Measurements from ENCODE around the gene RNPEPL1.
"Not testable (repeated sequence)": the region's sequence is repeated elsewhere in the genome, so short reads cannot be mapped to it uniquely, and the experiment has no call there.

The RNPEPL1 gene, protein sequence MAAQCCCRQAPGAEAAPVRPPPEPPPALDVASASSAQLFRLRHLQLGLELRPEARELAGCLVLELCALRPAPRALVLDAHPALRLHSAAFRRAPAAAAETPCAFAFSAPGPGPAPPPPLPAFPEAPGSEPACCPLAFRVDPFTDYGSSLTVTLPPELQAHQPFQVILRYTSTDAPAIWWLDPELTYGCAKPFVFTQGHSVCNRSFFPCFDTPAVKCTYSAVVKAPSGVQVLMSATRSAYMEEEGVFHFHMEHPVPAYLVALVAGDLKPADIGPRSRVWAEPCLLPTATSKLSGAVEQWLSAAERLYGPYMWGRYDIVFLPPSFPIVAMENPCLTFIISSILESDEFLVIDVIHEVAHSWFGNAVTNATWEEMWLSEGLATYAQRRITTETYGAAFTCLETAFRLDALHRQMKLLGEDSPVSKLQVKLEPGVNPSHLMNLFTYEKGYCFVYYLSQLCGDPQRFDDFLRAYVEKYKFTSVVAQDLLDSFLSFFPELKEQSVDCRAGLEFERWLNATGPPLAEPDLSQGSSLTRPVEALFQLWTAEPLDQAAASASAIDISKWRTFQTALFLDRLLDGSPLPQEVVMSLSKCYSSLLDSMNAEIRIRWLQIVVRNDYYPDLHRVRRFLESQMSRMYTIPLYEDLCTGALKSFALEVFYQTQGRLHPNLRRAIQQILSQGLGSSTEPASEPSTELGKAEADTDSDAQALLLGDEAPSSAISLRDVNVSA

DNA sequence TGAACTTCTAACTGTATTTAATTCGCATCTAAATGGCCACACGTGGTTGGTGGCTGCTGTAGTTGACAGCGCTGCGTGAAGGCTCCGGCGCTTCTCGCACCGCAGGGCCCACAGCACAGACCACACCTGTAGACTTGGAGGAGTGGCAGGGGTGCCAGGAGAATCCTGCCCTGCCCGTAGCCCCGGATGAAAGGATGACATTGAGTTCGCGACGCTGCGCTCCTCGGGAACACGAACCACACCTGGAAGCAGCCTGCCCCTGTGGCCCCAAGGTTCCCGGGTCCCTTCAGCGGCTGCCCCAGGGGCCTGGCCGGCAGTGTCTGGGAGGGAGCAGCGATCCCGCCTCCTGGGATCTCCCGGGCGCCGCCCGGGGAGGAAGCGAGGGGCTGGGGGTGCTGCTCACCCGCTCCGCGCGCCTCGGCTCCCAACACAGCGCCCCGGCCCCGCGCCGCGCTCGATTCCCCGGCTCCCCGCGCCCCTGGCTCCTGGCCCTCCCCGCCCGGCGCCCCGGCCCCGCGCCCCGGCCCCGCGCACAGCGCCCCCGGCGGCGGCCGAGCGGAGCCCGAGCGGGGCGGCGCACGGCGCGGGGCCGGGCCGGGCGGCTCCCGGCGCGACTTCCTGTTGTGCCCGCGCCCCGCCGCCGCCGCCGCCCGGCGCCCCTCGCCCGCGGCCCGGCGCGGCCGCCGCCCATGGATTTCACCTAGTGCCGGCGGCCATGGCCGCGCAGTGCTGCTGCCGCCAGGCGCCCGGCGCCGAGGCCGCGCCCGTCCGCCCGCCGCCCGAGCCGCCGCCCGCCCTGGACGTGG is at the start of gene RNPEPL1:
RNPEPL1 (plus strand) TSS at position 613 of the 806 bp plus-strand sequence; CDS start at position 716, 103 bp downstream.
- DNase-seq (ENCODE audit: low spot score), result peak; percentile 50

DNA sequence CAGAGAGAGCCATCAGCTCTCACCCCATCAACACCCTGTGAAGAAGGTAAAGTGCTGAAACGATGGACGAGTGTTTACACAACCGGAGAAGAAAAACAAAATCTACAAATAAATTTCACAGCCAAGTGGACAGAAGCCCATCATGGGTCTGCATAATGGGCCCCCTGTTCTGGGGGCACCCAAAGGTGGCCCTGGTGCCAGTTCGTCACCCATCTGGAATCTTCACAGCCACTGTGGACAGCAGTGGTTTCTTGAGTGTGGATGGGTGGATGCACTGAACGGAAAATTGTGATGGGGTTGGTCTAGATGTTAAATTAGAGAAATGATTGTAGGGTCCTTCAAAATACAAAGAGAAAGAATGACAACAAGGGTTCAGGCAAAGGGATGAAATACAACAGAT is 49.3 kb upstream of the RNPEPL1 start:
- no peak for DNase-seq (ENCODE audit: low spot score)

DNA sequence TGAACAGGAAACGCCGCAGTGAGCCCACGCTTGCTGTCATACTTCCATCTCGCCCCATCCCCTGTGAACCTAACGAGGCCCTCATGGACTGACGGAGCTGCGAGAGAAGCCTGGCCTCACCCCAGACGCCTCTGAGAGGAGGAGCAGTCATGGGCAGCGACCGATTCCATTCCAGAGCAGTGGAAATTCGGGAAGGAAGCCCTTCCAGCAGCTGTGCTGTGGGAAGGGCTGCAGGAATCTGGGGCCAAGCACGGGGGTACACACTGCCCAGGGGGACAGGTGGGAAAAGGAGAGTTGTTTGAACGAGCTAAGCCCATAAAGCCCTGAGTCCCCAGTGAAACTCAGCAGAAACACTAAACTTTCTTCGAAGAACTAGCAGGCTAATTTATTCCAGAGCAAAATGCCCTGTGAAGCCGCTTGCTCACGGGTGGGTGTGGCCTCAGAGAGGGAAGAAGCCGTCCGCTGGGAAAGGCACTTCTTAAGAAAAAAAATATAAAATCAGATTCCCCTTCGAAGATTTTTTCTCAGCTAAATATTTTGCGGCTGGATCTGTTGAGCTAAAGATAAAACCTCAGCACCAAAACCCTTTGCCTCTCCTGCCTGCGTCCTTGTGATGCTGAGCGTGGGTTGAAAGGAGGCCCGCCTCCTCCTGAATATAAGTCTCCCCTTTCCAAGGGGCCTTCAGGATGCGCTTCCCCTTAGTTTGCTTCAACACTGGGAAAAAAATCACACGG is 48.7 kb upstream of the RNPEPL1 start:
- no peak for DNase-seq (ENCODE audit: low spot score)

DNA sequence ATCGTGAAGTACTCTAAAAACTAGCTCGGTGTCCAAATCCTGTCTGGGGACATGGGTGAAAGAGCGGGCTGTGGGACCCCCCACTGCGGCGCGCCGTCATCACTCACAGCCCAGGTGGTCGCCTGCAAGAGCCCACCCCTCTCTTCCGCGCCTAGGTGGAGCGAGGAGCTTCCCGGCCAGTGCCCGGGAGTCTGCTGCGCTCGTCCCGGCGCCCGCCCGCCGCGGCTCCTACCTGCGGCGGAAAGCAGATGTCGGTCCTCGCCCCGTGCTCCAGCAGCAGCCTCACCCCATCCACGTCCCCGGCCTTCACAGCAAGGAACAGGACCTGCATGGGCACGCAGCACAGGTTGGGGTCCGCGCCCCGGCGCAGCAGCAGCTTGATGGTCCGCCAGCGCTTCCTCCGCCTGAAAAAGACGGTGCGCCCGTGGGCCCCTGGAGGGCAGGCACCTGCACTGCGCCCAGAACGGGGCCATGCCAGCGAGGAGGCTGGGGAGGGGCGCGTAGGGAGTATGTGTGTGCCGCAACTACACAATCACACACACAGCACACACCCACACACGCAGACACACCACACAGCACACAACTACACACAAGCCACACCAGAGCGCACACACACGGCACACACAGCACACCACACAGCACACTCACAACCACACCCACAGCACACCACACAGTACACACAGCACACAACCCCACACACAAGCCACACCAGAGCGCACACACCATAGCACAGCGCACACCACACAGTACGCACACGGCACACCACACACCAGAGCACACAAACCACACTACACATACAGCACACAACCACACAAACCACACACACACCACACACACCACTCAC is 47.9 kb upstream of the RNPEPL1 start:
- no peak for DNase-seq (ENCODE audit: low spot score)

DNA sequence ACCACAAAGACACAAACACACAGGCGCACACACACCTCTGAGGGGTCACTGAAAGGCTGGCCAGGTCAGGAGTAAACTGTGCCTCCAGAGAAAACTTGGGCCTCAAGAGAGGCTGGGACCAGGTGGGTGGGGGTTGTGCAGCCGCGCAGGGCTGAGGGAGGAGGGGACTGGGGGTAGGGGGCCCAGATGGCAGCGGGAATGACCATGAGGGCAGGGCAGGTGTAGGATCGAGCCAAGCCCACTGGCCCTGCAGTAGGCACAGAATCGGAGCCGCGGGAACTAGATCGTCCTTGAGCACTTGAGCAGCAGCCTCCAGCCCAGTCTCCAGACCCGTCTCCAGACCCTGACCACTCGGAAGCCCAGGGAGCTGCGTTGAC is 47.3 kb upstream of the RNPEPL1 start:
- no peak for DNase-seq (ENCODE audit: low spot score)

DNA sequence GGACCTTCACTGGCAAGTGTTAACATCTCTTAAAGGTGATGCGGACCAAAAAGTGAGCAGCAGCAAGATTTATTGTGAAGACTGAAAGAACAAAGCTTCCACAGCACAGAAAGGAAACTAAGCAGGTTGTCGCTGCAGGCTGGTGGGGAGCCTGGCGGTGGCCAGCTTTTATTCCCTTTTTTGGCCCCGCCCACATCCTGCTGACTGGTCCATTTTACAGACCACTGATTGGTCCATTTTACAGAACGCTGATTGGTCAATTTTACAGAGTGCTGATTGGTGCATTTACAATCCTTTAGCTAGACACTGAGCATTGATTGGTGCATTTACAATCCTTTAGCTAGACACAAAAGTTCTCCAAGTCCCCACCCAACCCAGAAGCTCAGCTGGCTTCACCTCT is 46.4 kb upstream of the RNPEPL1 start:
- DNase-seq (ENCODE audit: low spot score), result not testable (repeated sequence)

DNA sequence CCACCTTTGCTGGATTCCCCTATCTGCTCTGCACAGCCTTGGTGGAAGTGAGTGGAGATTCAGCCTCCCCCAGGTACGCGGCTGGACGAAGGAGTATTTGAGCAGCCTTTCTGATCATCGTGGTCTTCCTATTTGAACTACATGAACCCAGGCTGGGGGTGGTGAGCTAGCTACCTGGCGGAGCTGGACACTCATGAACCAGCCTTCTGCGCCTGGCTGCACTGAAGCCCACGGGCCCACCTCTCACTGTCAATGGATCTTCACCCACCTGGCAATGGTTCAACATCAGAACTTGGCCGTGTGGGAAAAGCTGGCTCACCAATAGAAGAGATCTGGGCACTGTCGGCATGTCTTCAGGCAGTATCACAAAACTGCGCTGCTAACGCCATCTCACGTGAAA is 45.9 kb upstream of the RNPEPL1 start:
- DNase-seq (ENCODE audit: low spot score), result no peak

DNA sequence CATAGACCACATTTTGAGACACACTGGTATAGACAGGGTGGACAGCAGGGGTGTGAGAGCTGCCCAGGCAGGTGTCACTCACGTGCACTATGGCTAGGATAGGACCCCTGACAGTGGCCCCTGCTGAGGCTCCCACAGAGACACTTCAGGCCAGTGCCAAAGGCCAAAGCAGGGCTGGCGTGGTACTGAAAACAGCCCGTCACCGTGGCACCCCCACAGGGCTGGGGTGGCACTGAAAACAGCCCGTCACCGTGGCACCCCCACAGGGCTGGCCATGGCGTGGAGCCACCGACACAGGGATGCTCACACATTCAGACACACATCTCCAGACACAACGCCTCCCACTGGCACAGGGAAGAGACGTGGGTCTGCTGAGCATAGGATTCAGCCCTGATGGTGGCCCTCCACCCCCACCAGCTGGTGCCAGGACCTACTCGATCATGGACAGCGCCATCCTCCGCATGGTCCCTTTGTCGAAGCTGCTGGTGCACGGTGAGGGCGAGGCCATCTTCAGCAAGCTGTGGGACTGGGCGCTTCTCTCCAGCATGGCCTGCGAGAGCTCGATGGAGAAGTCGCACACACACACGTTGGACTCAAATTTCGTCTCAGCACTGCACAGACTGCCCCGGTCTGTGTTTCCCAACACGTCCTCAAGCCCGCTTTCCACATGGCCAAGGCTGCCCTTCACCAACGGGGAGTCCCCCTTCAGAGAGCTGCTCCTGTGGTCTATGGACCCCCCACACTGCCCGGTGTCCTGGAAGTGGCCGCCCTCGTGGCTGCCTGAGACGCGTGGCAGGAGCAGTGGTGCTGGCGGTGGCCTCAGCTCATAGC is 44.6 kb upstream of the RNPEPL1 start:
- no peak for DNase-seq (ENCODE audit: low spot score)

DNA sequence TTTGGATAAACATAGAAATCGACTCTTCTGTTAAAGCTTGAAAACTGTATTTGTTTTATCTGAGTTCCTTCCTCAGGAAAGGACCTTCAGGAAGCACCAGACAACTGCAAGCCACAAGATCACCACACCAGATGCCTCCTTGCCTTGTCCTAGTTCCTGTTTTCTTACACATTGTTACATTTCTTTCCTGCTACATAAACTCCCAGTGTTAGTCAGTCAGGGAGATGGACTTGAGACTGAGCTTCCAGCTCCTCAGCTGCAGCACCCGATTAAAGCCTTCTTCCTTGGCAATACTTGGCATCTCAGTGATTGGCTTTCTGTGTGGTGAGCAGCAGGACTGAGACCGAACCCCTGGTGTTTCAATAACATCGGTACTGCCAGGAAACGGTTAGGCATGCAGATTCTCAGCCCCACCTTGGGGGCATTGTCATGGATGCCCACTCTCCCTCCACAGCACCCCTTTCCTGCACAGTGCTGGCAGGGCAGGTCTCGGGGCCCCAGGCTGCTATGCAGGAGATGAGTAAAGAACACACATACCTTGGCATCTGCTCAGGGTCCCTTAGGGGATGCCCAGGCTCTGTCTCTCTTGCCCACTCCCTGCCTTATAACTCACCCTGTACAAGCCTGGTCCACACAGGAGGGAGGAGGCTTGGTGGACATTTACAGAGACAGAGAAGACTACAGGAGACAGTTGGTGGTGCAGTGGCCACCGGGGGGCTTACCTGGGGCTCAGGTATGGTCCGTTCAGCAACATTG is 43.1 kb upstream of the RNPEPL1 start:
- no peak for DNase-seq (ENCODE audit: low spot score)

DNA sequence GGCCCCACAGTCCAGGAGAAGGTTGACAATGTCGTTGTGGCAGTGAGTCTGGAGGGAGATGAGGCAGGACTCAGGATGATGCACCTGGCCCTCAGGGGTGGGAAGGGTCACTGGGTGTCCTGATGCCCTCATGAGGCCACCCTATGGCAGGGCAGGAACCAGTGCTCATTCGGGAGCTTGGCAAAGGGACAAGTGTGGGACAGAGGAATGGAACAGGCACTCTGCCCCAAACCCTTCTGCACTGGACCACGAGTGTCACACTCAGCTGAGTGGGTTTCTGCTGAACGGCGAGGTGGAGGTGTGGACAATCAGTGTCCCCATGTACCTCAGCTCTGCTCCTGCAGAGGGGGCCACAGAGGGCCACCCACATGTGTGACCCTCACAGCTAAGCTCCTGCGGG is 42.5 kb upstream of the RNPEPL1 start:
- DNase-seq (ENCODE audit: low spot score), result no peak

DNA sequence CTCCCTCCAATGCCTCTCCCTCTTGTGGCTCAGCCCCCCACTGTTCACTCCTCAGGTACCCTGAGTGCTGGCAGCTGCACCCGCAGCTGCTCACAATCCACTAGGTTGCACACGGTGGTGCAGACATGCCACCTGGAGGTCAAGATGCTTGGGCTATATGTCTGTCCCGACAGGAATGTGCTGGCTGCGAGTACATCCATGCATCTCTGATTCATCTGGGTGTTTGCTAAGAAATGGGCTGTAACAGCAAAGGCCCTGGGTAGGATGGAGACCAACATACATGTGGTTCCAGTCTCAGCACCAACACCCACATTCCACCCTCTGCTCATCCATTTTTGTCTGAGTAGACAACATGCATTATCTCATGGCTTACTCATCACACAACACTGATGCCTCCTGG is 41.8 kb upstream of the RNPEPL1 start:
- no peak for DNase-seq (ENCODE audit: low spot score)

DNA sequence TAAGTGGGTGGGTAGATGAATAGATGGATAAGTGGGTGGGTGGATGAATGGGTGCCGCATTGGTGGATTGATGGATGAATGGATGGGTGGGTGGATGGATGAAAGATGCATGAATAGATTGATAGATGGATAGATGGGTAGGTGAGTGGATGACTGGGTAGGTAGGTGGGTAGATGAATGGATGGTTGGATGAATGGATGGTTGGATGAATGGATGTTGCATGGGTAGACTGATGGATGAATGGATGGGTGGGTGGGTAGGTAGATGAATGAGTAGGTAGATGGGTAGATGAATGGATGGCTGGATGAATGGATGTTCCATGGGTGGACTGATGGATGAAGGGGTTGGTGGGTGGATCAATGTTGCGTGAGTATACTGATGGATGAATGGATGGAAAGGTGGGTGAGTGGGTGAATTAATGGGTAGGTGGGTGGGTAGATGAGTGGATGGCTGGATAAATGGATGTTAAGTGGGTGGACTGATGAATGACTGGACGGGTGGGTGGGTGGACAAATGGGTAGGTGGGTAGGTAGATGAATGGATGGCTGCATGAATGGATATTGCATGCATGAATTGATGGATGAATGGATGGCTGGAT is 41.0 kb upstream of the RNPEPL1 start:
- no peak for DNase-seq (ENCODE audit: low spot score)

DNA sequence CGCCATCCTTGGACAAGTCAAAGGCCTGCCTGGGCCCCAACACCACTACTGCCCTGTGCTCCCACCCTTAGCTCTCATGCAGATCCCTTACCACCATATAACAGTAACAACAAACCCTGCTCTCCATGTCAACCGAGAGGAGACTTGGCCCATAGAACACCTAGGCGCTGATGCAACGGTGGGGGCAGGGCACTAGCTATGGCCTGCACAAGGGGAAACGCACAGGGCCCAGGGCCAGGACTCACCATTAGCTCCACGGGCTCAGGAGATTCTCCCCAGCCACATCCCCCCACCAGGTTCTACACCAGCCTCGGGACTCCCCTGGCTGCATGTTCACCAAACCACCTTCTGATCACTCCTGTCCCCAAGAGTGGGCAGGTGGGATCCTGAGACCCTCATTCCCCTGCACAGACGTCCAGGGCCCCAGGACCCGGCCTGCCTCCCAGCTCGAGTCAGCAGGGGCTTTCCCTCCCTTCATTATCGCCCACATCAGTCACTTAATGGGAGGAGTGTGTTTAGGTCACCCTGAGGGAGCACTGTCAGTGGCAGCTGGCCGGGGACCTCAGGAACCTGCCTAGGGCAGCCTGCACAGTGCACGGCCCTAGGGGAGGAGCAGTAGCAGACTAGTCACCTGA is 39.8 kb upstream of the RNPEPL1 start:
- DNase-seq (ENCODE audit: low spot score), result no peak

DNA sequence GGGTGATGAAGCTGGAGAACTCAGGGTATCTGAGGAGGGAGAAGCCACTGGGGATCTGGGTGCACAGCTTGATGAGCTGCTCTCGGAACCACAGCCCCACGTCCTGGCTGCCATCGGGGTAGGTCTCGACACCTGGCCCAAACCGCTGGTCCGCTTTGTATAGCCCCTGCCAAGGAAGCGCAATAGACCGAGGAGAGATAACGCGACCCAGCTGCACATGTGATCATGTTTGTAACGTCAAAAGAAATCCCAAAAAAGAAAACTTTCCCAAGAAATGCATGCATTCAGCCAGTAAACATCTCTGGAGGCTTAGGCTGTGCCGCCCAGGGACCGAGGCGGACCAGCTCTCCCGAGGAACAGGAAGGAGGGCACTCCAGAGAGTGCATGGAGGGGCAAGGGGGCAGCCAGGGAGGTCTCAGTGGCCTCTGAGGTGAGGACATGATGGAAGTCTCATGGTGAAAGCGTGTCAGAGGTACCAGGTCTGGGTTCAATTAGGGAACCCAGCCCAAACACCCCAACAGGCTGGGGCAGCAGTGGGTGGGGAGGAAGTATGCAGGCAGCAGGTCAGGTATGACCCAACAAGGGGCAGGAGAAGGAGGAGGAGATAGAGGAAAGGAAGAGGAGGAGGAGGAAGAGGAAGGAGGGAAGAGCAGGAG is 38.8 kb upstream of the RNPEPL1 start:
- DNase-seq (ENCODE audit: low spot score), result no peak

DNA sequence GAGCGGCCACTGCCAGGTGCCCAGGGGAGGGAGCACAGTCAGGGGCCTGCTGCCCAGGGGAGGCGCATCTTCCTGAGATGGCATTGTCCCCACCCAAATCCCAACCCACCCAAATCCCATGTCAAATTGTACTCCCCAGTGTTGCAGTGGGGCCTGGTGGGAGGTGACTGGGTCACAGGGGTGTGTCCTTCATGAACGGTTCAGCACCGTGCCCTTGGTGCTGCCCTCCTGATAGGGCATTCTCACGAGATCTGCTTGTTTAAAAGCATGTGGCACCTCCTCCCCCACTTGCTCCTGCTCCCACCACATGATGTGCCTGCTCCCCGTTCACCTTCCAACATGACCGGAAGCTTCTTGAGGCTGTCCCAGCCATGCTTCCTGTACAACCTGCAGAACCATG is 38.1 kb upstream of the RNPEPL1 start:
- DNase-seq (ENCODE audit: low spot score), result no peak

DNA sequence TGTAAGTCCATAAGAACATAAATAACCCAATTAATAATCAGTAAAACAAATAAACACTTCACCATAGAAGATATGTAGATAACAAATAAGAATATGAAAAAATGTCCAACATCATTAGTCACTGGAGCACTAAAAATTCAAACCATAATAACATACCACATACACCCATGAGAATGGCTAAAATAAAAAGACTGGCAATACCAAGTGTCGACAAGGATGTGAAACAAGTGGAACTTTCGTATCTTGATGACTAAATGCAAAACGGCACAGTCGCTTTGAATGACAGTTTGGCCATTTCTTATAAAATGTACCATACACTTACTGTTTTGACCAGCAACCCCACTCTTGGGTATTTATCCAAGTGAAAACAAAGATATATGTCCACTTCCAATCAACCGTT is 37.2 kb upstream of the RNPEPL1 start:
- no peak for DNase-seq (ENCODE audit: low spot score)

DNA sequence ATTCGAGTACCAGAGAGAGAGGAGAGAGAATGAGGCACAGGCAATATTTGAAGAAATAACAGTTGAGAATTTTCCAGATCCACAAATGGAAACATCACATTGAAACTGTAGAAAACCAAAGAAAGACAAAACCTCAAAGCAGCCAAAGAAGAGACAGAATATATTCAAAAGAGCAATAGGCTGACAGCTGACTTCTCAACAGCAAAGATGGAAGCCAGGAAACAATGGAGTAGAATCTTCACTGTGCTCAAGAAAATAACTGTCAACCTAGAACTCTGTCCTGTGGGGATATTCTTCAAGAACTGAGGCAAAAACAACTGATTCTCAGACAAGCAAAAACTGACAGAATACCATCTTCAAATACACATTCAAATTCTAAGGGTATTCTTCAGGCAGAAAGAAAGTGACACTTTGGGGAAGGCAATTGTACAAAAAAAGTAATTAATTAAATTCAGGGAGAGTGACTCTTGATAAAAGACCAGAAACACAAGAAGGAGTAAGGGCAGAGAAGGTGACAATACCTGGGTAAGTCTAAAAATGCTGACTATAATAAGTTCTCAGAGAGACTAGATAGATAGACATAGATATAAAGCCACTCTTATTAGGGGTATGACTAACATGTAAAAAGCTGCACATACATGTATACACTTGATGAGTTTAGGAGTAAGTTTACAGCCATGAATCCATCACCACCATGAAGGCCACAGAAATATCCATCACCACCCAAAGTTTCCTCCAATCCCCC is 36.1 kb upstream of the RNPEPL1 start:
- no peak for DNase-seq (ENCODE audit: low spot score)
